Sigmoid colon (tissue), 4 donors: ENCODE measurements around the gene SKOR2.

ENCODE experiments used
- POLR2A ChIP-seq, 2 donors: fragments of 450-650 bp; IDR thresholded peaks; one replicate each; pipeline ENCODE4 v1.6.1; 2016; ENCODE audit warnings: antibody characterized with exemption in 2 of 2, mild to moderate bottlenecking in 2 of 2, moderate library complexity in 2 of 2
- POLR2AphosphoS5 ChIP-seq, 4 donors: sonication (generic); formaldehyde crosslinking; IDR thresholded peaks; one replicate each; pipeline ENCODE4 v1.6.1; 2017; ENCODE audit warnings: antibody characterized with exemption in 4 of 4
- TF ChIP-seq, protein P1 (sequence below), 4 experiments: fragments of 450-650 bp in 3 of 4; fragments of 200-600 bp in 1 of 4; IDR thresholded peaks; one replicate each; pipeline ENCODE4 v1.5.1; 2016 to 2019; ENCODE audit warnings: antibody characterized with exemption in 4 of 4, mild to moderate bottlenecking in 3 of 4, moderate library complexity in 2 of 4

DNA sequence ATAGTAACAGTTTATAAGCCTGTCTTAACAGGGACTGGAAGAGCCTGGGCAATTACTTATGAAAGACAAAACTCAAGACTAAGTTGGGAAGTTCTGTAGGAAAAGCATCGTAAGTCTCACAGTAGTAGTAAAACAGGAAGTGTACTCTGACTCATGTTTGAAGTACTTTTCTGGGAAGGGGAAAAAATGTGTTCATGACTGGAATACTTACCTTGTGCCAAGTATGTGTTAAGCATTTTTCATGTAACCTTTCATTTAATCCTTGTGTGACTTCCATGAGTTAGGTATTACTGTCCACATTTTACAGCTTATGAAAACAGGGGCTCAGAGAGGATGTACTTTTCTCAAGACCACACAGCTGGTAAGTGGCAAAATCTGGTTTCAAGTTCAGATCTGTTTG is 13.7 kb upstream of the SKOR2 start:
- TF ChIP-seq, protein P1, sequence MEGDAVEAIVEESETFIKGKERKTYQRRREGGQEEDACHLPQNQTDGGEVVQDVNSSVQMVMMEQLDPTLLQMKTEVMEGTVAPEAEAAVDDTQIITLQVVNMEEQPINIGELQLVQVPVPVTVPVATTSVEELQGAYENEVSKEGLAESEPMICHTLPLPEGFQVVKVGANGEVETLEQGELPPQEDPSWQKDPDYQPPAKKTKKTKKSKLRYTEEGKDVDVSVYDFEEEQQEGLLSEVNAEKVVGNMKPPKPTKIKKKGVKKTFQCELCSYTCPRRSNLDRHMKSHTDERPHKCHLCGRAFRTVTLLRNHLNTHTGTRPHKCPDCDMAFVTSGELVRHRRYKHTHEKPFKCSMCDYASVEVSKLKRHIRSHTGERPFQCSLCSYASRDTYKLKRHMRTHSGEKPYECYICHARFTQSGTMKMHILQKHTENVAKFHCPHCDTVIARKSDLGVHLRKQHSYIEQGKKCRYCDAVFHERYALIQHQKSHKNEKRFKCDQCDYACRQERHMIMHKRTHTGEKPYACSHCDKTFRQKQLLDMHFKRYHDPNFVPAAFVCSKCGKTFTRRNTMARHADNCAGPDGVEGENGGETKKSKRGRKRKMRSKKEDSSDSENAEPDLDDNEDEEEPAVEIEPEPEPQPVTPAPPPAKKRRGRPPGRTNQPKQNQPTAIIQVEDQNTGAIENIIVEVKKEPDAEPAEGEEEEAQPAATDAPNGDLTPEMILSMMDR (IDR thresholded peaks at IDR 0.05): no peak
- TF ChIP-seq POLR2A (IDR thresholded peaks at IDR 0.05) (no peak), POLR2AphosphoS5 (IDR thresholded peaks at IDR 0.05) (no peak)
